Renal cortex interstitium (tissue), 15 donors: Measurements from ENCODE around the gene AMN. TPM values are rescaled to one million over a fixed set of nuclear protein-coding genes. Genes with fewer than 3 reads are reported as not detected.
"Not testable (repeated sequence)": the region's sequence is repeated elsewhere in the genome, so short reads cannot be mapped to it uniquely, and the experiment has no call there.

Experiments used
- DNase-seq, 11 donors: peaks; one replicate each; pipeline ENCODE4 v3.0.0-alpha.2; 2013; ENCODE audit warnings: low read depth in 9 of 11, low spot score in 4 of 11; ENCODE audit errors: extremely low read depth in 1 of 11
- long read RNA-seq, 16 experiments: transcript quantifications; one replicate each; lab custom pipeline, GENCODE V29; 2026
- polyA plus RNA-seq, 3 donors: library from polyadenylated mRNA; unstranded; fragments of 120-200 nt; gene quantifications; one replicate each; pipeline ENCODE4 v1.2.1, GENCODE V29; 2013; ENCODE audit not compliant: insufficient read length in 3 of 3

AMN gene
- 10 to 100 TPM; 19.9 to 52.1 (median 42.7) TPM for polyA plus RNA-seq
- long read RNA-seq, donor 1, transcript AMN-201 (12 exons, 1,907 nt): major isoform, 17 of 17 reads
- long read RNA-seq, donor 1, partial matches to known transcripts: 0 of 17 reads
- long read RNA-seq, donor 1, other reads (novel, unspliced or antisense): 0 of 17 reads
- long read RNA-seq, donor 2, transcript AMN-201 (12 exons, 1,907 nt): major isoform, 16 of 16 reads
- long read RNA-seq, donor 2, partial matches to known transcripts: 0 of 16 reads
- long read RNA-seq, donor 2, other reads (novel, unspliced or antisense): 0 of 16 reads
- long read RNA-seq, donor 3, transcript AMN-201 (12 exons, 1,907 nt): major isoform, 32 of 33 reads
- long read RNA-seq, donor 3, partial matches to known transcripts: 0 of 33 reads
- long read RNA-seq, donor 3, other reads (novel, unspliced or antisense): 0 of 33 reads
- long read RNA-seq, donor 4, transcript AMN-201 (12 exons, 1,907 nt): major isoform, 27 of 31 reads
- long read RNA-seq, donor 4, partial matches to known transcripts: 0 of 31 reads
- long read RNA-seq, donor 4, other reads (novel, unspliced or antisense): 0 of 31 reads
- long read RNA-seq, donor 5: 0 reads
- long read RNA-seq, donor 6, transcript AMN-201 (12 exons, 1,907 nt): major isoform, 21 of 26 reads
- long read RNA-seq, donor 6, transcript AMN-202 (11 exons, 2,269 nt): minor isoform, 5 of 26 reads
- long read RNA-seq, donor 6, partial matches to known transcripts: 0 of 26 reads
- long read RNA-seq, donor 6, other reads (novel, unspliced or antisense): 0 of 26 reads
- long read RNA-seq, donor 7, transcript AMN-201 (12 exons, 1,907 nt): major isoform, 22 of 24 reads
- long read RNA-seq, donor 7, partial matches to known transcripts: 0 of 24 reads
- long read RNA-seq, donor 7, other reads (novel, unspliced or antisense): 0 of 24 reads
- long read RNA-seq, donor 8: 0 reads
- long read RNA-seq, donor 9, transcript AMN-201 (12 exons, 1,907 nt): major isoform, 16 of 17 reads
- long read RNA-seq, donor 9, partial matches to known transcripts: 0 of 17 reads
- long read RNA-seq, donor 9, other reads (novel, unspliced or antisense): 0 of 17 reads
- long read RNA-seq, donor 10, transcript AMN-201 (12 exons, 1,907 nt): major isoform, 14 of 15 reads
- long read RNA-seq, donor 10, partial matches to known transcripts: 0 of 15 reads
- long read RNA-seq, donor 10, other reads (novel, unspliced or antisense): 0 of 15 reads
- long read RNA-seq, donor 11, transcript AMN-201 (12 exons, 1,907 nt): major isoform, 20 of 23 reads
- long read RNA-seq, donor 11, partial matches to known transcripts: 0 of 23 reads
- long read RNA-seq, donor 11, other reads (novel, unspliced or antisense): 0 of 23 reads
- long read RNA-seq, donor 12, transcript AMN-201 (12 exons, 1,907 nt): major isoform, 9 of 10 reads
- long read RNA-seq, donor 12, partial matches to known transcripts: 0 of 10 reads
- long read RNA-seq, donor 12, other reads (novel, unspliced or antisense): 0 of 10 reads
- long read RNA-seq, donor 13: 0 reads
- long read RNA-seq, donor 14, transcript AMN-201 (12 exons, 1,907 nt): major isoform, 10 of 12 reads
- long read RNA-seq, donor 14, partial matches to known transcripts: 0 of 12 reads
- long read RNA-seq, donor 14, other reads (novel, unspliced or antisense): 0 of 12 reads
- long read RNA-seq, donor 15, transcript AMN-201 (12 exons, 1,907 nt): major isoform, 7 of 8 reads
- long read RNA-seq, donor 15, partial matches to known transcripts: 0 of 8 reads
- long read RNA-seq, donor 15, other reads (novel, unspliced or antisense): 0 of 8 reads
- long read RNA-seq, donor 16, transcript AMN-201 (12 exons, 1,907 nt): major isoform, 61 of 75 reads
- long read RNA-seq, donor 16, partial matches to known transcripts: 12 of 75 reads
- long read RNA-seq, donor 16, other reads (novel, unspliced or antisense): 0 of 75 reads

GRCh38 chr14:102922490-102923200, at the start of gene AMN:
Gene AMN, plus strand, starts transcription at chr14:102922663. Its CDS starts 26 bp downstream, at chr14:102922689.
- DNase-seq: no peak

DNA sequence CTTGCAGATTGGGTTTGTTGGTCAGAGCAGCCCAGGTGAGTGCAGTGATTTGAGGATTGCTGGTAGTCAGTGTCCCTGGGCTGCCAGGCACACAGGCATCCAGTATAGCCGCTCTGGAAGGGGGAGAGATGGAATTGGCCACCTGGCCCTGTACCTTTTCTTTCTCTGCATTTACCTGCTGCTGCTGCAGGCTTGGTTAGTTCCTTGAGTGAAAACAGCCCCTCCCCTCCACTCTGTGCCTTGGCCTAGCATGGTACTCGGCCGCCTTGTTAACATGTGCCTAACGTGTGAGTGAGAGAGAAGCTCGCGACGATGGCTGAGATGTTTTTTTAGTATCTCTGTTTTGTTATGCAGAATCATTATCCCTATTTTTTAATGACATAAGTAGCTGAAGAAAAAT, 49.3 kb upstream of the AMN start:
- DNase-seq: no peak

GRCh38 chr14:102873546-102874061, 48.9 kb upstream of the AMN start:
- no peak for DNase-seq

- no peak for DNase-seq
Measured at GRCh38 chr14:102875652-102876051, 46.8 kb upstream of the AMN start.

GRCh38 chr14:102877511-102877910, 45.0 kb upstream of the AMN start:
- DNase-seq: not testable (repeated sequence)

DNA sequence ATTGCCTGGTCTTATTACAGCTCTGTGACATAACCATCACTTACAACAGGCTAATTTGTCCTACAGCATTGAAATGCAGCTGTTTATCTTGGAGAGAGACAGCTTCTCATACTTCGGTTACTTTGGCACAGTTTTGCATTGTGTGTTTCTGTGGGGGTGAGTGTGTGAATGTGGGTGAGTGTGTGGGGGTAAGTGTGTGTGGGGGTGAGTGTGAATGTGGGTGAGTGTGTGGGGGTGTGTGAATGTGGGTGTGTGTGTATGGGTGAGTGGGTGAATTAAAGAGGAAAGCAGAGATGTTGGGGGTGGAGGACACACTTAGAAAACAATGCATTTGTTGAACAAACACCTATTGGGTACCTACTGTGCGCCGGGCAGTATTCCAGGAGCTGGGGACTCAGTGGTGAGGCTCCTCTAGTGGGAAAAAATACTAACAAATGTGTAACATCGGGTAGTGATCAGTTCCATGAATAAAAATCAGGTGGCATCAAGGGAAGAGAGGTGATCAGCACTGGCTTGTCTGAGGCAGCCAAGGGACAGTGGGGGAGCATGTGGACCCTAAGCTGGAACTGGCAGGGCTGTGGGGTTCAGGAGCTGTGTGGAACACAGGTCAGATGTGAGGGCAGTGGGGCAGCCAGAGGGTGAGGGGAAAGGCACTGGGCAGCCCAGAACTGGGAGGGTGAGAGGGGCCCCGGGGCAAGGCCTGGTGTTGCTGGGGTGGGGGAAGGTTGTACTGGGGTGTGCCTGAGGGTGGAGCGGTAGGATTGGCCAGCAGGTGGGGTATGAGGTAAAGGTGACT, 44.1 kb upstream of the AMN start:
- no peak for DNase-seq

GRCh38 chr14:102878970-102879460, 43.4 kb upstream of the AMN start:
- no peak for DNase-seq

DNA sequence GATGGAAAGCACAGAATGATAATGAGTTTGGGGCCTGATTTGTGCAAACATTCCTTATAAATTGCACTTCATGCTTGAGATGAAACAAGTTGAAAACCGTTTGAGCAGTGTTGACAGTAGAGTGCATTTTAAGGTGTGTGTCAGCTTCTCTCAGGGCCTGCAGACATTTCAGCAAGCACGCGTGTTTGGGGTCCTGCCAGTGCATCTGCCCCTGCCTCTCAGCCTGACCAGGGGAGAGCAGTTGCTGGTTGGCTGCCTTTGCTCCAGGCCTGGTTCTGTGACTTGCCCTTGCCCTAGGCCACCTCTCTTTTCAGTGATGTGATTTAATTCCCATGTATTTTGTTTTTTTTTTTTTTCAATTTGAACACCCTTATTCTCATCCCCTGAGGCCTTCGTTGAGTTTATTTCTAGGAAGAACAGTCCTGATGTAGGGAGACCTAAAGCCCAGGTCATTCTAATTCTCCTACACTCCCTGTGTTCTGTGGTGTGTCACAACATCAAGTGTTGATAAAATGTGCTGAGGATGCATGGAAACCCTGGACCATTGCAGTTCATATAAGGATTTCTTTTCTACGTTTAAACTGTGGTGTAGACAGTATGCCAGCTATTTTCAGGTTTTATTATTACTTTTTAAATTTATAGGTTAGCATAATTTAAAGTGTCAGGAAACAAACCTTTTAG, 40.1 kb upstream of the AMN start:
- DNase-seq: no peak

DNA sequence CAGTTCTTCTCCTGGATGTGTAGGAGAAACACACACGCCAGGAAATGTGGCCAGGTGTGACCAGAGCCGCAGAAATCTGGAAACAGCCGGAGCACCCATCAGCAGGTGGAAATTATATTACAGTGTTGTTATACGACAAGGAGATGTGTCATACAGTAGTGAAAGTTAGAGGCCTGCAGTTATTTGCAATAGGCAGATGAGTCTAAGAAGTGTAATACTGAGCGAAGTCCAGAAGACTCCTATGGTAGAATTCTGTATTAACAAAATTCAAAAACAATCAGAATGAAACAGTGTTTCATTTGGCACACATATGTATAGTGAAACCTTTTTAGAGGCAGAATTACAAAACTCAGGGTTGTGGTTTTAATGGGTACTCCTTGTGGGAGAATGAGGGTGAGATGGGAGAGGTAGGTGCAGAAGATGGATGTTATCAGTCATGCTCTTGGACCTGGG, 39.3 kb upstream of the AMN start:
- DNase-seq: no peak

- no peak for DNase-seq
Measured at GRCh38 chr14:102883554-102883953, 38.9 kb upstream of the AMN start.

- no peak for DNase-seq
Measured at GRCh38 chr14:102885737-102886447, 36.6 kb upstream of the AMN start.

GRCh38 chr14:102888748-102889147, 33.7 kb upstream of the AMN start:
- no peak for DNase-seq

GRCh38 chr14:102889615-102890014, 32.8 kb upstream of the AMN start:
- no peak for DNase-seq

GRCh38 chr14:102891111-102891510, 31.4 kb upstream of the AMN start:
- no peak for DNase-seq

DNA sequence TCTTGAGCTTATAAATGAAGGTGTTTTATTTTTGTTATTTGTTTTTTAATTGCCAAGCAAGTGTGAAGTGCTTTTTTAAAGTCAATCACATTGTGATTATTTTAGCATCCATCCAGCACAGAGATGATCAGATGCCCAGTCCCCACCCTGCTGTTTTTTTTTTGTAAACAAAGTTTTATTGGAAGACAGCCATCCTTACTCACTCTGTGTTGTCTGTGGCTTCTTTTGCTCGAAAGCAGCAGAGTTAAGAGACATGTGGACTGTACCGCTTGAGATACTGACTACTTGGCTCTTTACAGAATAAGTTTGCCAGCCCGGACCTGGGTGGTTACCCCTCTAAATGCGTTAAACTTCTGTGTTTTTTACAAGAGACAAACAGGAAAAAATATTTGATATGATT, 30.9 kb upstream of the AMN start:
- DNase-seq: no peak
